Esophagus mucosa (tissue), 1 donor: ENCODE data around the gene COPE. TPM values are rescaled to one million over a fixed set of nuclear protein-coding genes. Genes with fewer than 3 reads are reported as not detected.
"Not testable (repeated sequence)": the region's sequence is repeated elsewhere in the genome, so short reads cannot be mapped to it uniquely, and the experiment has no call there.

Source experiments
- ATAC-seq: fragments of 200-7000 bp; cut with Tn5 transposase; one replicate; pipeline ENCODE4 v1.9.1; 2020
- total RNA-seq: library from RNA; stranded (reverse); gene quantifications from one replicate; pipeline ENCODE4 v1.2.4, GENCODE V29; 2023
- donor health status: DM: yes; HTN: yes; CAD: no.

COPE gene
- total RNA-seq, 1 donor from 2014 or later: 177 TPM

DNA sequence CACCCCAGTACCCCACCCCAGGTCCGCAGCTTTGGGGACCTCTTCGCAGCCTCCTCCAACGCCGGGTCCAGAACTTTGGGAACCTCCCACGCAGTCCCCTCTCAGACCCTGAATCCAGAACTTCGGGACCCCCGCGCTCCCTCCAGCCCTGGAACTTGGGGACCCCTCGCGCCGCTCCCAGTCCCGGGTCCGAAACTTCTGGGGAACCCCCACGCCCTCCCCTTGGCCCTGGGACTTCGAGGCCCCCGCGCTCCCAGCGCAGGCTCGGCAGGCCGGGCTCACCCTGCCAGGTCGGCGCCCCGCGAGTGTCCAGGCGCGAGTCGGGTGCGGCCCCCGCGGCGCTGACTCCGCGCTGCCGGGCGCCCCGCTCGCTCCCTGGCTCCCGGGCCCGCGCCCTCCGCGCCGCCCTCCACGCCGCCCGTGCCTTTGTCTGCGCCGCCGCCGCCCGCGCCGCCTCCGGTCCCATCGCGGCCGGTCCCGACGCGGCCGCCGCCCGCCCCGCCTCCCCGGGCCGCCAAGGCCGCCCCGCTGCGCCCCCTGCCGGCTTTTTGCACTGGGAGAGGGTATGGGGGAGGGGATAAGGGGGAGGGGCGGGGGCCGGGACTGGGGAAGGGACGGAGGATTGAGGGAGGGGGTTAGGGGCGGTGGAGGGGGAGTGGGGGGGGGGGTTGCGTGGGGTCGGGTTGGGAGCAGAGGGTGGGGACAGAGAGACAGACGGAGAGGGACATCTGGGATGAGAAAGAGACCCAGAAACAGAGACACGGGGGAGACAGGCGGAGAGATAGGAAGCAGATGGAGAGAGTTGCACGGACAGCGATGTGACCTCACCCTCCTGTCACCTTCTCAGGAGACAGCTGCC is 21.8 kb upstream of the COPE start, which contains the start of gene HOMER3:
HOMER3 (minus strand) TSS at position 449 of the 859 bp plus-strand sequence. CDS start 2,235 bp downstream, outside the sequence.
- peak; percentile 54 for ATAC-seq

DNA sequence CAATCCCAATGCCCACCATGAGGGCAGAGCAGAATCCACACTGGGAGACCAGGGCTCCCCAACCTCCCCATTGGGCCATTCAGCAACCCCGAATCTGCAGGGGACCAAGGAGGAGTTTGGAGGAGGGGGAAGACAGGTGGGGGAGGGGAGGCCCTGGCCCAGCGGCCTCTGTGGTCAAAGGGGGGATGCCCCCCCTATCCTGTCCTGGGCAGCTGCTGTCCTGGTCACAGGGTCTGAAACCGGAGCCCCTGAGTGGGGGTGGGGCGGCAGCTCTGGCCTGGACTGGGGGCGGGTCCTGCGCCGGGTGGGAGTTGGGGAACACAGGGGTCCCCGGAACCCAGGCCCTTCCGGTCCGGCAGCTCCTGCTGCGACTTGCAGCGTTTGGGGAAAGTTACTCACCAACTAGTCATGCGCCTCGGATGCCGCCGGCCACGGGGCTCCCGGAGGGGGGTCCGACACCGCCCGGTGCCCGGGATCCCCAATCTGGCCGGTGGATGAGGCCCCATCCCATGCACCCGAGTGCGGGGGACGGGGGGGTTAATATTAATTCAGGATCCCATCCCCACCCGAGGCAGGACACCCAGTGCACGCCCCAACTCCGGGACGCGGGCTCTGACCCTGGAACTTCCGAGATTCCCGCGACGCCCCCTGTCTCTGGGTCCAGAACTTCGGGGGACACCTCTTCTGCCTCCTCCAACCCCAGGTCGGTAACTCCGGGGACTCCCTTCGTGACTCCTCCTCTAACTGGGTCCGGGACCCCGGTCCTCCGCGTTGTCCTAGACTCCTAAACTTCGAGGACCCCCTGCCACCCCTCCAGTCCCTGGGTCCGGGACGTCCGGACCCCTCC is 21.0 kb upstream of the COPE start:
- peak; percentile 61 for ATAC-seq

DNA sequence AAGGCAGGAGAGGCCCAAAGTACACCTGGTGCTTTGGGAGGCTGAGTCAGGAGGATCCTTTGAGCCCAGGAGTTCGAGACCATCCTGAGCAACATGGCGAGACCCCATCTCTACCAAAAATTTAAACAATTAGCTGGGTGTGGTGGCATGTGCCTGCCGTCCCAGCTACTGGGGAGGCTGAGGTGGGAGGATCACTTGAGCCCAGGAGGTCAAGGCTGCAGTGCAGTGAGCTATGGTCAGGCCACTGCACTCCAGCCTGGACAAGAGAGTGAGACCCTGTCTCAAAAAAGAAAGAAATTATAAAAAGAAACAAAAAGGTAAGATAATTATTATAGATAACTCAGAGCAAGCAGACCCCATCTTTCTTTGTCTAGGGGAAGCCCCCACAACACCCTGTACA is 20.0 kb upstream of the COPE start:
- ATAC-seq: no peak

DNA sequence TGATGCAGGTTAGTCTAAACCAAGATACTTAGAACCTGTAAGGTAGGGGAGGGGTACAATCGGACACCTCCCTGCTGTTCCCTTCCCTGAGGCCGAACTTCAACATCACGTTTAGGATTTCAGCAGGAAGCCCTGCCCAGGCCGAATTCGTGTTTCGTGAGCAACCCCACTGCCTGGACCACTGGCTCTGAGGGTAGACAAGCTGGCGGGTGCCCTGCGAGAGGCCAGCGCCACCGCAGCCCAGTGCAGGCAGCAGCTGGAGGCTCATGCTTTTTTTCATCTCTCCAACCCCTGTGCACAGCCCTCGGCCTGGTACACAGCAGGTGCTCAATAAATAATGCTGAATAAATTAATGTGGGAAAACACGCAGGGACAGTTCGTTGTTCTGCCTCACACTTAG is 14.1 kb upstream of the COPE start:
- ATAC-seq: no peak

DNA sequence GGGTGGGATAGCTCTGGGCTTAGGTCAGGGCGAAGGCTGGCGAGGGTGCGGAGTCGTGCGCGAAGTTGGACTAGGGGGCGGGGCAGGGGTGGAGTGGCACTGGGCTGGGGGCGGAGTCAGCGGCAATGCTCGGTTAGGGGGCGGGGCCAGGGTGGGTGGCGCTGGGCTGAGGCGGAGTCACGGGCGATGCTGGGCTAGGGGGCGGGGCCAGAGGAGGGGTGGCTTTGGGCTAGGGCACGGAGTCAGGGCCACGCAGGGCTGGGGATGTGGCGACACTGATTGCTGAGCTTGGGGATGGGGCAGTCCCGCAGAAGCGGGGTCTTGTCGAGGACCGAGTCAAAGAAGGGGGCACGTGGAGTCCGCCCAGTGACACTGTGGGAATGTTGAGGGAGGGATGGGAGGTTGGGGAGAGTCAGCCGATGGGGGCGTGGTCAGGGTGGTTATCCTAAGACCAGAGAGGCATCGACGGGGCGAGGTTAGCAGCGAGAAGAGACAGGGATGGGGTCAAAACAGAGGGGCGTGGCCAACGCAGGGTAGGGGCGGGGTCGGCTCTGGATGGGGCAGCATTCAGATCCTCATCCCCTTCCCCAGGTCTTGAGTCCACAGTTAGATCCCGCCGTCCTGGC is 13.1 kb upstream of the COPE start:
- peak; percentile 50 for ATAC-seq

DNA sequence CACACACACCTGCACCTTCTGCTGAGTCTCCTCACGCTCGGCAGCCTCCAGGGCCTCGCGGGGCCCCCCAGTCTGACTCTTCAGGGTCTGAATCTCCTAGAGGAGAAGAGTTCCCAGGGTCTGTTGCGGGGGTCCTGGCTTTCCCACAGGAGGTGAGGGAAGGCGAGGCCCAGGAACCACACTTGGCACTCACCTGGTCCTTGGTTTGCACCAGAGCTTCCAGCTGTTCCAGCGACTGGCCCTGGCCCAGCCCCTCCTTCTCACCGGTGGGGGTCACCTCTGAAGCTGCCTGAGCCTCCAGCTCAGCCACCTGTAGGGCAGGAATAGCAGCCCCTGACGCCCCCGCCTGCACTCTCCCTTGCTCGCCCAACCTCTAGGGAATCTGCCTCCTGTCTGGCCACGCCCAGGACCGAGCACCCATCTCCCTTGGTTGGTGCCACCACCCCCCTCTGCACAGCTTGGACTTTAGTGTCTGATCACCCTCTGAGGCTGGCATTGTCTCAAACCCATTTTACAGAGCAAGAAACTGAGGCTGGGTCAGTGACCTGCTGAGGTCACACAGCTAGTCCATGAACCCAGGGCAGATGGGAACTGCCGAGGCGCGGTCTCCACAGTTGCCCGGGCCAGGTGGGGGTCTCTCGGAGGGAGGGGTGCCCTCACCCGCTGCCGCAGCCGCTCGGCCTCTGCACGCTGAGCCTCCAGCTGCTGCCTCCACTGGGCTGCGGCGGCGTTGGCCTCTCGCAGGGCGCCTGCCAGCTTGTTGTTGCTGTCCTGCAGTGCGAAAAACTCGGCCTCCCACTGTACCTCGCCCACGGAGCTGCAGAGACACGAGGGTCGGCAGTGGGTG is 12.4 kb upstream of the COPE start:
- ATAC-seq: peak; percentile 3

DNA sequence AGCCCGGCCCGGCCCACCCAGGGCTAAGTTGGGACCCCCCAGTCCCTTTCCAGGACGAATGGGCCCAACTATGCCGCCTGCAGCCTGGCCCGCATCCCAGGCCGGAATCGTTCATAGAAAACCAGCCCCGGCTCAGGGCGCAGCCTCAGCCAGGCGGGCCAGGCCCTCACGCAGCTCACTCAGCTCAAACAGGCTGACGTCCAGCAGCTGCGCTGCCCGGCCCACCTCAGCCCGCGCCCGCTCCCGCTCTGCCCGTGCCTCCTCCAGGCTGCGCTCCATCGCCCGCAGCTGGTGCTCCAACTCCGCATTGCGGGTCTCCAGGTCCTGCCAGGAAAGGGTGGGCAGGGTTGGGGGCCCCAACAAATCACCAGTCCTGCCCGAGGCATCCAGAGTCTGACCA is 10.1 kb upstream of the COPE start:
- ATAC-seq: no peak

DNA sequence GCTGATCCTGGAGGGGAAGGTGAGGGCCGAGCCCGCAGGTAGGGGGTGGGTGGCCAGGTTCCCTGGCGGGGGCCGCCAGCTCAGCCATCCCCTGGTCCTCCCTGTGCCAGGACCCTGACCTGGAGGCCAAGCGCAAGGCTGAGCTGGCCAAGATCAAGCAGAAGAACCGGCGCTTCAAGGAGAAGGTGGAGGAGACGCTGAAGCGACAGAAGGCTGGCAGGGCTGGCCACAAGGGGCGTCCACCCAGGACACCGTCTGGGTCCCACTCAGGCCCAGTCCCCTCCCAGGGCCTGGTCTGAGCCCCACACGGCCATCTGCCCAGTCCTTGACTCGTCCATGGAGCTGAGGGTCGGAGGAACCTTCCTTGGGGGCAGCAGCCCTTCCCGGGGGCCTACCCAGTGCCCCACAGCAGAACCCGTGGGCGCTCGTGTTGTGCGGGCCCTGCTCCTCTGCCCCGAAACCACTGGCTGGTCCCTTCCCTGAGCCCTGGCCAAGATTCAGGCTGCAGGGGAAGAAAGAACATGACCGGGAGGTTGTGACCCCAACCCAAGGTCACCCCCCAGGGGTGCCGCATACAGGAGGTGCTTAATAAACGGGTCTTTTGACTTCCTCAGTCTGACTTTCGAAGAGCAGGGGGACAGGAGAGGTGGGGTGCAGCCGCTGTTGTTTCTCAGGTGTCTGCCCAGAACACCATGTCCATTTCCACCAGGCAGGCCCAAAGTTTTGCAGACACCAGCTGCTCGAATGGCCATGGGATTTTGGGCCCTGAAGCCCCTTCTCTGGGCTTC is 9.0 kb upstream of the COPE start:
- ATAC-seq: no peak

DNA sequence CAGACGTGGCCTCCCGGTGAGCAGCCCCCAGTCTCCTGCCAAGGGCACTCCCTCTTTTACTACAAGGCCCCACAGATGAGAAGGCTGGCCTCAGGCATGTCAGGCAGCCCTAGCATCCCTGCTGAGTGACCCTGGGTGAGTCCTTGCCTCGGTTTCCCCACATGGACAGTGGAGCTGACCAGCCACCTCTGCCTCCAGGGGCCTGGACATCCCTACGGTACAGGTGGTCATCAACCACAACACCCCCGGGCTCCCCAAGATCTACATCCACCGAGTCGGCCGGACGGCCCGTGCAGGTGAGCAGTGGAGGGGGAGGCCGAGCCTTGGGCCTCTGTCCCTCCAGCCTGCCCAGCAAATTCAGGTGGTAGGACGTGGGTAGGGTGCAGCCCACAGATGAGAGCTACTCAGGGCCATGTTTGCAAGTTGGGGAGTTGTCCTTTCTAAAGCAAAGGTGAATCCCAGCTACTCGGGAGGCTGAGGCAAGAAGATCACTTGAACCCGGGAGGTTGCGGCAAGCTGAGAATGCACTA is 5.6 kb upstream of the COPE start:
- no peak for ATAC-seq

DNA sequence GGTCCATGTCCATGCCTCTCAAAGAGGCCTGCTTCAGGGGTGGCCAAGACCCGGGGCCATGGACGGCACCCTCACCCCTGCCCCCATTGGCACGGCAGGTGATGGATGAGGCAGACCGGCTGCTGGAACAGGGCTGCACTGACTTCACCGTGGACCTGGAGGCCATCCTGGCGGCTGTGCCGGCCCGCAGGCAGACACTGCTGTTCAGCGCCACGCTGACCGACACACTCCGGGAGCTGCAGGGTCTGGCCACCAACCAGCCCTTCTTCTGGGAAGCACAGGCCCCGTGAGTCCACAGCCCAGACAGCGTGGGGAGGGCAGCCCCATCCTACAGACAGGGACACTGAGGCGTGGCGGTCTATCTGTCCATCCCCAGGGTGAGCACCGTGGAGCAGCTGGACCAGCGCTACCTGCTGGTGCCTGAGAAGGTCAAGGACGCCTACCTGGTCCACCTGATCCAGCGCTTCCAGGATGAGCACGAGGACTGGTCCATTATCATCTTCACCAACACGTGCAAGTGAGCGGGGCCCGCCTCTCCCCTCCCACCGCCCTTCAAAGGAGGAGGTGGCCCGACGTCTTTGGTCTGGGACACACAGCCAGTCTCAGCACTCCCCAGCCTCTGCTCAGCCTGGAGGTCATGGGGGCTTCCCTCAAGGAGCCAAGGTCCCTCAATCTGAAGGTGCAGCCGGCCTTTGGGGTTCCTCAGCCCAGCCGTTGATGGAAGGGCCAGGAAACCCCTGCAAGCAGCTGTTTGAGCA is 3.2 kb upstream of the COPE start:
- ATAC-seq: no peak

DNA sequence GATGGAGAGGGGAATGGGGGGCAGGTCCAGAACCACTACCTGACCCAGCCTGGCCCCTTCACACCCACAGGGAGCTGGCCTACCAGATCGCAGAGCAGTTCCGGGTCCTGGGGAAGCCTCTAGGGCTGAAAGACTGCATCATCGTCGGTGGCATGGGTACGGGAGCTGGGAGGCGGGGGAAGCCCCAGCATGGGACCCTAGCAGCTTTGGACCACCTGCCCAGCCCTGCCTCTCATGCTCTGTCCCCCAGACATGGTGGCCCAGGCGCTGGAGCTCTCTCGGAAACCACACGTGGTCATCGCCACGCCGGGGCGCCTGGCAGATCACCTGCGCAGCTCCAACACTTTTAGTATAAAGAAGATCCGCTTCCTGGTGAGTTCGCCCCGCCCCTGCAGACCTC is 2.4 kb upstream of the COPE start:
- ATAC-seq: no peak

DNA sequence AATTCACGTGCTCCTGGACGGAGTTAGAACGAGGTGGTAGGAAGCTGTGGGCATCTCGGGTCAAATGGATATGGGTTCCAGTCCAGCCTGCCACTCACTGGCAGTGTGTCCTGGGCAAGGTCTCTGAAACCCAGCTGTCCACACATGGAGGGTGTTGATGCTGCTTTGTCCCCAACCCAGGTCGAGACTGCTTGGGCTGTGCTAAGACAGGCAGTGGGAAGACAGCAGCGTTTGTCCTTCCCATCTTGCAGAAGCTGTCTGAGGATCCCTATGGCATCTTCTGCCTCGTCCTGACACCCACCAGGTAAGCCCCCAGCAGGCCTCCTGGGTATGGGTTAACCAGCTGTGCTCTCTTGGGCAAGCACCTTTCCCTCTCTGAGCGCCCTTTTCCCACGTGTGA is 1.2 kb upstream of the COPE start:
- ATAC-seq: no peak

DNA sequence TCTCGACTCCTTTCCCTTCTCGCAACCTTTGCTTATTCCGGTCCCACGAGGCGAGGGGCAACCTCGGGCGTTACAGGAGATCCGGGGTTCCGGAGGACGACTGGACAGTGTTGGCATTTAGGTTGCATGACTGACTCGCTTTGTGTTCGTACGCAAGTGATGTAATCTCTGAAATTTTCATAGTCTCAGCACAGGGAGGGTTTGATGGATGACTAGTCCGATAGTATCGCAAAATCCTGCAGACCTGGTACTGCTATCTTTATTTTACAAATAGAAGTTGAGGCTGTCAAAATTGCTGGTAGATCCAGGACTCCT is 670 bp upstream of the COPE start:
- ATAC-seq: no peak

DNA sequence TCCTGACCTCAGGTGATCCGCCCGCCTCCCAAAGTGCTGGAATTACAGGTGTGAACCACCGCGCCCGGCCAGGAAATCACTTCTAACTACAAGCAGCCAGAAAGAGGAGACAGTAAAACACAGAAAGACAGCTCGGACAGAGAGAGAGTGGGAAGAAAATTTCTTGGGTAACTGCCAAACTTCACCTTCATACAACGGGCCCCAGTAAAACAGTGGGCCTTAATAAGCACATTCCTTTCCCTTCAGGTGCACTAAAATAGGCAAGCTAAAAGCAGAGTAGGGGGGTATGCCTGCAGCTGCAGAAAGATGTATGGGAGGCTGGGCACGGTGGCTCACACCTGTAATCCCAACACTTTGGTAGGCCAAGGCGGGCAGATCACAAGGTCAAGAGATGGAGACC is 1.6 kb downstream of the COPE start:
- ATAC-seq: not testable (repeated sequence)

DNA sequence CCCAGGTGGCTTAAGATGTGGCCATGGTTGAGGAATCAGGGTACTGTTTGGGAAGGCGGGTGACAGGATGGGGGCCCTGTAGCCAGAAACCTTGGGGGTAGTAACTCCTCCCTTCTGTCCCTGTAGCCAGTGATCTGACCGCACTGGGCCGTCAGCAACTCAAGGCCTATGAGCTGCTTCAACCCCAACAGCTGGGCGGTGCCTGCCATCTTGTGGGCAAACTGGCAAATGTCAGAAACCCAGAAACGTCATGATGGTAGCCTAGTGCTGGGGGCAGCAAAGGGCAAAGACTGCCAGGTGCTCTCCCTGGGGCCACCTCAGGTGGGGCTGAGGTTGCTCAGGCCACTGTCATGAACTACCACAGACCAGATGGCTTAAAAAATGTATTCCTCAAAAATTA is 3.5 kb downstream of the COPE start:
- ATAC-seq: no peak

DNA sequence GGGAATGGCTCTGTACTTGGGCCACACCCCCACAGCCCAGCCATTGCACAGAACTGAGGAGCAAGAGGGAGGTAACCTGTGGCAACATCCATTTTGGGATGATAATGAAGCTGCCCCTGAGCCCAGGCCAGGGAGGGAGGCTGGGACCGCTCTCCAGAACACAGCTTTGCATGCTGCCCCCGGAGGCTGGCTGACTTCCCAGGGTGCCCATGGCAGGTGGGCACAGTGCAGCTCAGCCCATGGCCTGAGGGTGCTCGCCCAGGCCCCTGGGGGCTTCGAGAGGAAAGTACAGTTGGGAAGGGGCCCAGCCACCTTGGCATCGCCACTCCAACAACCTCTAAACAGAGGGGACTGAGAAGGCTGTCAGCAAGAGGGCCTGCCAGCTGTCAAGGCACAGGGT is 5.7 kb downstream of the COPE start:
- ATAC-seq: no peak

DNA sequence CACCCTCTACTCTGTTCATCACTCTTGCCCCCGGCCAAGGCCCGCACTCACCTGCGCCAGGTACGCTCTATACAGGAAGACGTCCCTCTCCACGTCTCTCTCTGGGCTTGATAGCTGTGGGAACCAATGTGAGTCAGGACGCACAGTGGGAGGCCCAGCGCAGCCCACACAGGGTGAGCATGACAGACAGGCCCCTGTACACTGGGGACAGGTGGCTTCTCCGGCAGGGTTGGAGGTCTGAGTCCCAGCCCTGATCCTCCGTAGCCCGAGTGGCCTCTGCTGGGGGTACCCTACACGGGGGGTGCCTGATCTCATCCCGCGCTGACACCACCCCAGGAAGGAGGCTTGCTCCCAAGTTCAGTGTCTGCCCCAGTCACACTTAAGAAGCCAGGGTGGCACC is 6.3 kb downstream of the COPE start:
- ATAC-seq: peak; percentile 20

DNA sequence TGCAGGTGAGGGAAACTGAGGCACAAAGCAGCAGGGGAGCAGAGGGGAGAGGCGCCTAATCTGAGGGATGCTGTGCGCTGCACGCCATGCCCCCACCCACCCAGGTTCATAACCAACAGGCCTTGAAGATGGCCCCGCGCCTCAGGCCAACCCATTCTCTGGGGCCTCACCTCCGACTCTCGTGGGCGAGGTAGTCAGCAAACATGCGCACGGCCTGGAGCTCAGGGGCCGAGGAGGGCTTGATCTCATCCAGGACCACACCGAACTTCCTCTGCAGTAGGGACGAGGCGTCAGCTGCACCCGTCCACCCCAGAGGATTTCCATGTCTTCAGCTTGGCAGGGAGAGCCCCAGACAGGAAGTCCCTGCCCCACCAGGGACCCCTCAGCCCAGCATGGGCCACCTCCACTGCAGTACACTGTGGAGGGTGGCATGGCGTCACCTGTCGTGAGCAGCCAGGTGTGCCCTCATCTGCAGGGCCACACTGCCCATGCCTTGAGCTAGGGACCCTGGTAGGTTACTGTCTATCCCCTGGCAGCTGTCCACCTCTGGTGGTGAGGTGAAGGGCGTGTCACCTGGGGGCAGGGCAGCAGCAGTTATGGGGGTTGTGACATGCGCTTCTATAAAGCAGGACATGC is 8.3 kb downstream of the COPE start:
- ATAC-seq: peak; percentile 17

DNA sequence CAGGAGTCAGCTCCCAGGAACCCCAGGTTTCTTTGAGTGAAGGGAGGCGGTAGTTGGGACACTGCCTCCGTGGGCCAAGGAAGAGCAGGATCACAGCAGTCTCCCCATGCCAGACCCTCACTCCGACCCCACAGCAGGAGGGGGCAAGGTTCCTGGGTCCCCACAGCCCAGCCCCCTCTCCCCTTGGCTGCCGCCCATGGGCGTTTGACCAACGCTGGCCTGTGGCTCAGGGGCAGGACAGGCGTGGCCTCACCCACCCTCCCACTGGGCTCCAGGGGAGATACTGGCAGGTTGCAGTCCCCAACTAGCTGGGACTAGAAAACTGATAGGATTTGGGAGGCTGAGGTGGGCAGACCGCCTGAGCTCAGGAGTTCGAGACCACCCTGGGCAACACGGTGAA is 9.2 kb downstream of the COPE start:
- no peak for ATAC-seq
